ENCODE measurements around the gene DNAJC22. TPM values are rescaled to one million over a fixed set of nuclear protein-coding genes. Genes with fewer than 3 reads are reported as not detected.
"Not testable (repeated sequence)": the region's sequence is repeated elsewhere in the genome, so short reads cannot be mapped to it uniquely, and the experiment has no call there.

The DNAJC22 gene
- total RNA-seq, 1 donor, result not detected

GRCh38 chr12:49325606-49326005 lies 21.1 kb upstream of the DNAJC22 start:
- peaks cover 18% of the 10 kb centered on the region for H3K4me1 ChIP-seq (ENCODE audit: insufficient read depth, low read length)
- no peak overlapping the region for H3K4me3 ChIP-seq (ENCODE audit: low read length)
- H3K27me3 ChIP-seq (ENCODE audit: insufficient read depth, low read length), result no peaks in the 10 kb centered on the region
- no peaks in the 10 kb centered on the region for H3K9me3 ChIP-seq (ENCODE audit: low read depth, low read length)

DNA sequence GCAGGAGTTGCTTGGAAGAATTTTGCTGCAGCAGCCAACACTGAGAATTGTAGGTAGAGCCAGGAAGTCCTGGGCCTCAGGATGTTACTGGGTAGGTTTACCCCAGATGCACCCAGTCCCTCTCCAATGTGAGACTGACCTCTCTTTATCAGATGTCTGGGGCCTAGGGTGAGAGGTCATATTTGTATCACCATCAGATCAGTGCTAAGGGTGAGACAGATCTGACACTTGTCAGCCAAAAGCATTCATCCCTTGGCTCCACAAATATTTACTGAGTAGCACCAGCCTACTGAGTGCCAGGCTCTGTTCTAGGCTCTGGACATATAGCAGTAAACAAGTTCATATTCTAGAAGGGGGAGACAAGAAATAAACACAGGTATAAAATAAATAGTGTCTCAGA lies 19.3 kb upstream of the DNAJC22 start:
- peaks cover 6% of the 10 kb centered on the region for H3K27me3 ChIP-seq (ENCODE audit: insufficient read depth, low read length)
- H3K9me3 ChIP-seq (ENCODE audit: low read depth, low read length), result no peaks in the 10 kb centered on the region
- H3K4me1 ChIP-seq (ENCODE audit: insufficient read depth, low read length), result peaks cover 13% of the 10 kb centered on the region
- no peak overlapping the region for H3K4me3 ChIP-seq (ENCODE audit: low read length)

GRCh38 chr12:49327887-49328286 lies 18.8 kb upstream of the DNAJC22 start:
- H3K4me1 ChIP-seq (ENCODE audit: insufficient read depth, low read length), result peaks cover 11% of the 10 kb centered on the region
- H3K4me3 ChIP-seq (ENCODE audit: low read length), result no peak overlapping the region
- no peaks in the 10 kb centered on the region for H3K9me3 ChIP-seq (ENCODE audit: low read depth, low read length)
- peaks cover 9% of the 10 kb centered on the region for H3K27me3 ChIP-seq (ENCODE audit: insufficient read depth, low read length)

DNA sequence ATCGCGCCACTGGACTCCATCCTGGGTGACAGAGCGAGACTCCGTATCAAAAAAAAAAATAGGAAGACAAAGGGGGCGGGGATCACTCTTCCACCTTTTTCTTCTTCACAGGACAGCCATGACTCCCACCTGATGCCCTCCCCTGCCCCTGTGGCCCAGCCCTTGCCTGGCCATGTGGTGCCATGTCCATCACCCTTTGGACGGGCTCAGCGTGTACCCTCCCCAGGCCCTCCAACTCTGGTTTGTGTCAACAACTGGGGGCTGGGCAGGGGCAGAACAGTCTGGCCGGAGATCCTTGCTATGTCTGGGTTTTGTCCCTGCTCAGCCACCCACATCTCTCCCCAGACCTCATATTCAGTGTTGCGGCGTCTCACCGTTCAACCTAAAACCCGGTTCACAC lies 17.9 kb upstream of the DNAJC22 start:
- H3K9me3 ChIP-seq (ENCODE audit: low read depth, low read length), result no peaks in the 10 kb centered on the region
- no peak overlapping the region for H3K4me3 ChIP-seq (ENCODE audit: low read length)
- peaks cover 18% of the 10 kb centered on the region for H3K27me3 ChIP-seq (ENCODE audit: insufficient read depth, low read length)
- H3K4me1 ChIP-seq (ENCODE audit: insufficient read depth, low read length), result peaks cover 8% of the 10 kb centered on the region

- H3K4me3 ChIP-seq (ENCODE audit: low read length), result no peak overlapping the region
- no peaks in the 10 kb centered on the region for H3K9me3 ChIP-seq (ENCODE audit: low read depth, low read length)
- H3K27me3 ChIP-seq (ENCODE audit: insufficient read depth, low read length), result peaks cover 31% of the 10 kb centered on the region
- H3K4me1 ChIP-seq (ENCODE audit: insufficient read depth, low read length), result peaks cover 4% of the 10 kb centered on the region
Observed at GRCh38 chr12:49330032-49330619, 16.6 kb upstream of the DNAJC22 start.

- Histone ChIP-seq H3K27me3 (ENCODE audit: insufficient read depth, low read length) (peaks cover 37% of the 10 kb centered on the region), H3K4me1 (ENCODE audit: insufficient read depth, low read length) (peaks cover 4% of the 10 kb centered on the region), H3K4me3 (ENCODE audit: low read length) (no peak overlapping the region), H3K9me3 (ENCODE audit: low read depth, low read length) (no peaks in the 10 kb centered on the region)
Observed at GRCh38 chr12:49330631-49331379, 15.9 kb upstream of the DNAJC22 start.

- Histone ChIP-seq H3K4me3 (ENCODE audit: low read length) (no peak overlapping the region), H3K27me3 (ENCODE audit: insufficient read depth, low read length) (peaks cover 45% of the 10 kb centered on the region), H3K9me3 (ENCODE audit: low read depth, low read length) (no peaks in the 10 kb centered on the region), H3K4me1 (ENCODE audit: insufficient read depth, low read length) (peaks cover 12% of the 10 kb centered on the region)
Observed at GRCh38 chr12:49331380-49332222, 15.1 kb upstream of the DNAJC22 start.

DNA sequence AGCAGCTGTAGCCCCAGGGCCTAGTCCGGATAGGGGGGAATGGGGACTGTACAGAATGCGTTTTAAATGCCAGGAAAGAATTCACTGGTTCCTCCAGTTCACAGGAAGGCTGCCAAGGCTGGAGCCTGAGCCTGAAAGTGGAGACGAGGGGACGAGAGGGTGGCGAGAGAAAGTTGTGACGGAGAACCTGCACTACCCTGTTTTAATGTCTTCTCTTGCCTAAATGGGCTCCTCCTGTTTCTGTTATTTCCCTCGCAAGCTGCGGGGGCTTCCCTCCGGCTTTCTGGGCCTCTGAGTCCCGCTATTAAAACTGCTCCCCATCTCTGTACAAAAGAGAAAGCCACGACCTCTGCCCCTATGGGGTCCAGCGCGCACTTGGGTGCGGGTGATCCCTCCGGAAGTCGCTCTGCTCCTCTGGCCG lies 14.2 kb upstream of the DNAJC22 start:
- Histone ChIP-seq H3K27me3 (ENCODE audit: insufficient read depth, low read length) (peaks cover 52% of the 10 kb centered on the region), H3K9me3 (ENCODE audit: low read depth, low read length) (no peaks in the 10 kb centered on the region), H3K4me3 (ENCODE audit: low read length) (no peak overlapping the region), H3K4me1 (ENCODE audit: insufficient read depth, low read length) (peaks cover 20% of the 10 kb centered on the region)

DNA sequence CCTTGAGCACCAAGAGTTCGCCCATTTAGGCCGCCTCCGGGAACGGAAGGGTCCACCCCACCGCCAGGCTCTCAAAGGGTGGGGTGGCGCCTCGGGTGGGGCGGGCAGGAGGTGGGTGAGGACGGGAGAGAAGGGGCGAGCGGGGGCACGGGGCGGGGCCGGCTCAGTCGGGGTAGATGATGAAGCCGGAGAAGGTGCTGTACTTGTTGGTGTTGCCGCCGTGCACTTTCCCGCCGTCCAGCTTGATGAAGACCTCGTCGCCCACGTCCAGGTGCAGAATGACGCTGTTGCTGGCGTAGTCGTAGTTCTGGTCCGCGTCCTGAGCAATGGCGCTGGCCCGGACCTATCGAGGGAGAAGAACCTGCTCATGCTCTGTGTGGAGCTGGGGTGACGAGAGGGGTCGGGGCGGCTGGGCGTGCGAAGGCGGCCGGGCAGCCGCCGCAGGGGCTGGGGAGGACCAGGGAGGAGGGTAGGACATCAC lies 13.8 kb upstream of the DNAJC22 start:
- Histone ChIP-seq H3K27me3 (ENCODE audit: insufficient read depth, low read length) (peaks cover 57% of the 10 kb centered on the region), H3K4me3 (ENCODE audit: low read length) (no peak overlapping the region), H3K4me1 (ENCODE audit: insufficient read depth, low read length) (peaks cover 24% of the 10 kb centered on the region), H3K9me3 (ENCODE audit: low read depth, low read length) (no peaks in the 10 kb centered on the region)

DNA sequence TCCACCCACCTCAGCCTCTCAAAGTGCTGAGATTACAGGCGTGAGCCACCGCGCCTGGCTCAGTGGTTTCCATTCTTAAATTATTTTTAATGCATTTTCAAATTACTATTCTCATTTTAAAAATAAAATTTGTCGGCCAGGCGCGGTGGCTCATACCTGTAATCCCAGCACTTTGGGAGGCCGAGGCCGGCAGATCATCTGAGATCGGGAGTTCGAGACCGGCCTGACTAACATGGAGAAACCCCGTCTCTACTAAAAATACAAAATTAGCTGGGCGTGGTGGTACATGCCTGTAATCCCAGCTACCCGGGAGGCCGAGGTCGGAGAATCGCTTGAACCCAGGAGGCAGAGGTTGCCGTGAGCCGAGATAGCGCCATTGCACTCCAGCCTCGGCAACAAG lies 12.9 kb upstream of the DNAJC22 start:
- H3K4me3 ChIP-seq (ENCODE audit: low read length); H3K9me3 ChIP-seq (ENCODE audit: low read depth, low read length): not testable (repeated sequence)
- peaks cover 64% of the 10 kb centered on the region for H3K27me3 ChIP-seq (ENCODE audit: insufficient read depth, low read length)
- peaks cover 24% of the 10 kb centered on the region for H3K4me1 ChIP-seq (ENCODE audit: insufficient read depth, low read length)

DNA sequence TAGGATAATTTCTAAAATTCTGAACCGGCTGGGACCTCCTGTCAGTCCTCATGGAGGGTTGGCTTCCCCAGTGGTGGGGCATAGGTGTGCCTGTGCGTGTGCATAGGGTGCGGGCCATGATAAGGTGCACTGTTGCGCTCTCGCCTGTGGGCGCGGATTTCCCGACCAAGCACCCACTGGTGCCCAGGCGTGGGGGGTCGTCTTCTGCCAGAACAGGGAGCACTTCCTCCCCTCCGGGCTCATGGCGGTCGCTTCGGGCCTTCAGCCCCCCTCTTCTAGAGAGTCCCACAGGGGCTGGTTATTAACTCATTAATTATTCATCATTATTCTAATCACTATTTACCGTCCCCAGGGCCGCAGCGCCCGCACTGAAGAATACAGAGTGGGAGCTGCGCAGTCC lies 12.5 kb upstream of the DNAJC22 start:
- Histone ChIP-seq H3K4me1 (ENCODE audit: insufficient read depth, low read length) (peaks cover 24% of the 10 kb centered on the region), H3K4me3 (ENCODE audit: low read length) (no peak overlapping the region), H3K9me3 (ENCODE audit: low read depth, low read length) (no peaks in the 10 kb centered on the region), H3K27me3 (ENCODE audit: insufficient read depth, low read length) (peaks cover 66% of the 10 kb centered on the region)

DNA sequence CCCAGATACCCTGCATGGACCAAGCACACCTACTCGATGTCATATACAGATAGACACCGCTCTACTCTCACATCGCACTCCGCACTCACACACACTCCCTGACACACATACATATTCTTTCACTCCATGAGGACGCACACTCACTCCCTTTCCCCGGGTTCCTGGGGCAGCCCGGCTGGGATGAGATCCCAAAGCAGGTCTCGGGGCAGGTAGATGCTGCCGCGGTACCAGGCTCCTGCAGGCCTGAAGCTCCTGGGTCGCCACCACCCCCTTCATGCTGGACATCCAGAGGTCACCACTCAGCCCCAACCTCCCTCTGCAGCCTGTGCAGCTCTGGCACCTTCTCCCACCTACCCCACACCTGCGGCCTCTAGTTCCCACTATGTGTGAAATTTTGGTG lies 12.0 kb upstream of the DNAJC22 start:
- H3K4me1 ChIP-seq (ENCODE audit: insufficient read depth, low read length), result peaks cover 24% of the 10 kb centered on the region
- H3K4me3 ChIP-seq (ENCODE audit: low read length), result no peak overlapping the region
- H3K27me3 ChIP-seq (ENCODE audit: insufficient read depth, low read length), result peaks cover 70% of the 10 kb centered on the region
- H3K9me3 ChIP-seq (ENCODE audit: low read depth, low read length), result no peaks in the 10 kb centered on the region

DNA sequence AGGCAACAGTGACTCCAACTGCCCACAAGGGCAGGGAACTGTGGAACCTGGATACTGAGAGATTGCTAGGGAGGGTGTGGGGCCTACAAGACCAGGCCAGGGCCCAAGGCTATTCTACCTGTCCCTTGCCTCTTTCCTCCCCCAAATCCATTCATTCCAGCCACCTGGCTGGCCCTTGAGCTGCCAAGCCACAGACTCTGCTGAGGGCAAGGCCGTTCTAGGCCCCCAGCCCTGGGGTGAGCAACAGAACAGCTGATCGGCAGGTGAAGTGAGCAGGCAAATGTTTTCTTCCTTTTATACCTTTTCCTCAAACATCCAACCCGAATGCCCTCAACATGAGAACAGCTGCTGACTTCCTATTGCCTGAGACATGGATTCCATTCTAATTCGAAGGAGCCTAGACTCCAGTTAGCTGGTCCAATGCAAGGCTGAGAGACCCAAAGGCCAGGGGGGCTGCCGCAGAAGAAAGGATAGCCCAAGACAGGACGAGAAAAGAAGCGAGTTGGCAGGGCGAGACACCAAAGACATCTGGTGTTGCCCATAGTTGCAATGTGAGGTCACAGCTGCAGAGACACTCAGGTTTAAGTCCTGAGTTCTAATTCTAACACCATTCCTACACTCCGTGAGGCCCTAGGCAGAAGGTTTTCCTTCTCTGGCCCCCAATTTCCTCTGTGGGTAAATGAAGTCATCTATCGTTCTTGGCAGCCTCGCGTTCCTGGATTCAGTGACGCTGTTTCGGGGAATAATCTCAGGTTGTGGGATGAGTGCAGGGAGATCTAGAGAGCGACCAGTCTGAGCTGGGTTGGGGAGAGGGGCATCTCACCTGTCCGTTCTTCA lies 11.4 kb upstream of the DNAJC22 start:
- Histone ChIP-seq H3K9me3 (ENCODE audit: low read depth, low read length) (no peaks in the 10 kb centered on the region), H3K4me1 (ENCODE audit: insufficient read depth, low read length) (peaks cover 24% of the 10 kb centered on the region), H3K4me3 (ENCODE audit: low read length) (no peak overlapping the region), H3K27me3 (ENCODE audit: insufficient read depth, low read length) (peaks cover 76% of the 10 kb centered on the region)

DNA sequence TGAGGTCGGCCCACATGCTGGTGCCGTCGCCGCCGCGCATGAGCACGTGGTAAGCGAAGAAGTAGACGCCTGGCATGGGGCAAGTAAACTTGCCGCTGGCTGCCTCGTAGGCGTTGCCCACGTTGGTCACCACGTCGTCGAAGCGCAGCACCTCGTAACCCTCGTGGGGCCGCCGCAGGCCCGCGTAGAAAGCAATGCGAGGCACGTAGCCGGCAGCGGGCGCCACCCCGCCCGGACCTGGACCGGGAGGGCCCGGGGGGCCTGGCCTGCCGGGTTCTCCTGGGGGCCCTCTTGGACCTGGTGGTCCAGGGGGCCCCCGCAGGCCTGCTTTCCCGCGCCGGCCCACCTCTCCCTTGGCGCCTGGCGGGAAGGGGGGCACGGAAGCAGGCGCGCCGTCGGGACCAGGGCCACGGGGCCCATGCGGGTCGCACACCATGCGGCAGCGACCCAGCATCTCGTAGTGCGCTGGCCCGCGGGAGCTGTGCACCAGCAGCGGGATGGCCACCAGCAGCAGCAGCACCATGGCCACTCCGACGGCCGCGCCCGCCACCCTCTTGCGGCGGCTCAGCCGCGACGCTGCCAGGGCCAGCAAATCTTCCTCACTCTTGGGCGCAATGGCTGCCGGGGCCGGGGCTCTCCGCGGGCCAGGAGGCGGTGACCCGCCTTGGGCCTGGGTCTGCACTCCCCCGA lies 10.6 kb upstream of the DNAJC22 start:
- Histone ChIP-seq H3K4me3 (ENCODE audit: low read length) (no peak overlapping the region), H3K27me3 (ENCODE audit: insufficient read depth, low read length) (peaks cover 84% of the 10 kb centered on the region), H3K9me3 (ENCODE audit: low read depth, low read length) (no peaks in the 10 kb centered on the region), H3K4me1 (ENCODE audit: insufficient read depth, low read length) (peaks cover 24% of the 10 kb centered on the region)
